B cell (primary cell): ENCODE data around the gene LPIN3. TPM values are rescaled to one million over a fixed set of nuclear protein-coding genes. Genes with fewer than 3 reads are reported as not detected.

Experiments used
- ATAC-seq: fragments of 200-7000 bp; cut with Tn5 transposase; one replicate; pipeline ENCODE4 v1.10.0; 2021; ENCODE audit warnings: low read depth, mild to moderate bottlenecking, moderate number of reproducible peaks, moderate library complexity
- CTCF ChIA-PET: fragments of 350-600 bp; sonication (Branson Sonifier 250); formaldehyde crosslinking; loops from one replicate; lab custom pipeline; 2021; ENCODE audit warnings: antibody characterized with exemption, inconsistent platforms; lab: Charles Lee
- POLR2A ChIA-PET: fragments of 350-600 bp; sonication (Branson Sonifier 250); formaldehyde crosslinking; loops from one replicate; lab custom pipeline; 2021; ENCODE audit warnings: antibody characterized with exemption; lab: Charles Lee
- DNase-seq: peaks from one replicate; pipeline ENCODE4 v3.0.0; 2013
- H2AFZ ChIP-seq: 2 replicates; pipeline ENCODE4 v1.6.1; 2012; ENCODE audit warnings: mild to moderate bottlenecking, low read depth, low read length; ENCODE audit not compliant: insufficient read depth, poor library complexity, severe bottlenecking
- H3K27ac ChIP-seq, 2 donors: 1 replicate in 1 of 2; 2 replicates in 1 of 2; pipeline ENCODE4 v1.5.1; 2012 to 2013; ENCODE audit warnings: low read length in 2 of 2, mild to moderate bottlenecking in 2 of 2, moderate library complexity in 1 of 2
- H3K27me3 ChIP-seq, 4 experiments: fragments of 200-600 bp in 1 of 4; sonication (generic) in 1 of 4; replicated peaks in 1 of 4; 1 replicate in 2 of 4; 2 replicates in 2 of 4; pipeline versions ENCODE4 v1.6.1 to v1.7.0; 2013 to 2016; ENCODE audit warnings: low read length in 3 of 4, mild to moderate bottlenecking in 2 of 4, mixed read lengths in 1 of 4, moderate library complexity in 1 of 4; ENCODE audit not compliant: insufficient read depth in 4 of 4, control insufficient read depth in 3 of 4; ENCODE audit errors: control extremely low read depth in 1 of 4
- H3K36me3 ChIP-seq, 2 experiments: replicated peaks in 1 of 2; 1 replicate in 1 of 2; 2 replicates in 1 of 2; pipeline versions ENCODE4 v1.6.1 to v1.7.1; 2013; ENCODE audit warnings: low read length in 1 of 2; ENCODE audit not compliant: insufficient read depth in 2 of 2, control insufficient read depth in 1 of 2; ENCODE audit errors: control extremely low read depth in 1 of 2, extremely low read depth in 1 of 2
- H3K4me1 ChIP-seq, 2 donors: fragments of 200-600 bp in 1 of 2; sonication (generic) in 1 of 2; 1 replicate in 1 of 2; 2 replicates in 1 of 2; pipeline versions ENCODE4 v1.5.1 to v1.6.1; 2013 to 2017; ENCODE audit warnings: low read length in 2 of 2; ENCODE audit not compliant: control insufficient read depth in 2 of 2, insufficient read depth in 2 of 2
- H3K4me2 ChIP-seq: replicated peaks from 2 replicates; pipeline ENCODE3; 2012; ENCODE audit warnings: mild to moderate bottlenecking, low read depth, low read length; ENCODE audit not compliant: poor library complexity, severe bottlenecking
- H3K4me3 ChIP-seq, 5 experiments: fragments of 200-600 bp in 1 of 5; sonication (generic) in 1 of 5; 1 replicate in 3 of 5; 2 replicates in 2 of 5; pipeline versions ENCODE4 v1.5.1 to v1.7.0; 2011 to 2016; ENCODE audit warnings: low read length in 4 of 5, mild to moderate bottlenecking in 4 of 5, low read depth in 2 of 5, control low read depth in 1 of 5, moderate library complexity in 1 of 5; ENCODE audit not compliant: insufficient read depth in 1 of 5; ENCODE audit errors: control extremely low read depth in 1 of 5, extremely low read depth in 1 of 5
- H3K79me2 ChIP-seq: fragments of 200-600 bp; sonication (generic); one replicate; pipeline ENCODE4 v1.6.0; 2016; ENCODE audit warnings: low read length; ENCODE audit not compliant: control insufficient read depth, insufficient read depth
- H3K9ac ChIP-seq: fragments of 200-600 bp; sonication (generic); 2 replicates; pipeline ENCODE4 v1.6.1; 2017; ENCODE audit warnings: mild to moderate bottlenecking, low read length, moderate library complexity
- H3K9me3 ChIP-seq, 3 donors: one replicate each; pipeline versions ENCODE4 v1.6.1 to v1.7.1; 2013; ENCODE audit warnings: low read length in 2 of 3; ENCODE audit not compliant: control insufficient read depth in 2 of 3, insufficient read depth in 1 of 3; ENCODE audit errors: control extremely low read depth in 1 of 3
- H4K20me1 ChIP-seq: 2 replicates; pipeline ENCODE4 v1.6.0; 2012; ENCODE audit warnings: mild to moderate bottlenecking, low read length; ENCODE audit not compliant: insufficient read depth, control insufficient read depth, poor library complexity, severe bottlenecking
- H3K27ac Mint-ChIP-seq: one replicate; pipeline ENCODE4 v1.8.0; 2021; ENCODE audit warnings: mixed read lengths
- H3K27me3 Mint-ChIP-seq: one replicate; pipeline ENCODE4 v1.8.0; 2021; ENCODE audit warnings: mixed read lengths
- H3K4me1 Mint-ChIP-seq: one replicate; pipeline ENCODE4 v1.8.0; 2021; ENCODE audit warnings: mixed read lengths
- H3K4me3 Mint-ChIP-seq: one replicate; pipeline ENCODE4 v1.8.0; 2021; ENCODE audit warnings: mixed read lengths
- H3K9me3 Mint-ChIP-seq: one replicate; pipeline ENCODE4 v1.8.0; 2022; ENCODE audit warnings: mixed read lengths; ENCODE audit not compliant: insufficient read depth
- EZH2 ChIP-seq: IDR thresholded peaks from 2 replicates; pipeline ENCODE4 v1.6.1; 2012; ENCODE audit warnings: borderline replicate concordance, low read depth, mild to moderate bottlenecking, moderate library complexity, low read length; ENCODE audit not compliant: insufficient read depth, poor library complexity, severe bottlenecking
- WGBS: methylation state at CpG from one replicate; pipeline ENCODE4 v1.1.5; 2013; ENCODE audit warnings: missing lambda C conversion rate; ENCODE audit not compliant: insufficient coverage; 5-methylcytosine and 5-hydroxymethylcytosine counted together
- intact Hi-C: fragments of 100-400 bp; cut with micrococcal nuclease; formaldehyde crosslinking; loops from one replicate; pipeline ENCODE4 v1.10.0; 2022
- polyA plus RNA-seq: library from polyadenylated mRNA; depleted of rRNA; stranded (reverse); fragments of >200 nt; gene quantifications from 2 replicates; pipeline ENCODE4 v1.2.3, GENCODE V29; 2012
- total RNA-seq, 2 donors: library from RNA; stranded (reverse); fragments of 120-200 nt in 1 of 2; gene quantifications; 1 replicate in 1 of 2; 2 replicates in 1 of 2; pipeline versions ENCODE4 v1.2.3 to v1.2.4, GENCODE V29; 2013 to 2022
- TF ChIP-seq, protein P1 (sequence below): fragments of 200-600 bp; IDR thresholded peaks from one replicate; pipeline ENCODE4 v1.8.0; 2022; ENCODE audit warnings: antibody characterized with exemption, mild to moderate bottlenecking

Gene LPIN3
- total and polyA plus RNA-seq, 2 donors (not counting 1 experiment from before 2014, with no cell fraction given) = 0.84 to 1.2 TPM

DNA sequence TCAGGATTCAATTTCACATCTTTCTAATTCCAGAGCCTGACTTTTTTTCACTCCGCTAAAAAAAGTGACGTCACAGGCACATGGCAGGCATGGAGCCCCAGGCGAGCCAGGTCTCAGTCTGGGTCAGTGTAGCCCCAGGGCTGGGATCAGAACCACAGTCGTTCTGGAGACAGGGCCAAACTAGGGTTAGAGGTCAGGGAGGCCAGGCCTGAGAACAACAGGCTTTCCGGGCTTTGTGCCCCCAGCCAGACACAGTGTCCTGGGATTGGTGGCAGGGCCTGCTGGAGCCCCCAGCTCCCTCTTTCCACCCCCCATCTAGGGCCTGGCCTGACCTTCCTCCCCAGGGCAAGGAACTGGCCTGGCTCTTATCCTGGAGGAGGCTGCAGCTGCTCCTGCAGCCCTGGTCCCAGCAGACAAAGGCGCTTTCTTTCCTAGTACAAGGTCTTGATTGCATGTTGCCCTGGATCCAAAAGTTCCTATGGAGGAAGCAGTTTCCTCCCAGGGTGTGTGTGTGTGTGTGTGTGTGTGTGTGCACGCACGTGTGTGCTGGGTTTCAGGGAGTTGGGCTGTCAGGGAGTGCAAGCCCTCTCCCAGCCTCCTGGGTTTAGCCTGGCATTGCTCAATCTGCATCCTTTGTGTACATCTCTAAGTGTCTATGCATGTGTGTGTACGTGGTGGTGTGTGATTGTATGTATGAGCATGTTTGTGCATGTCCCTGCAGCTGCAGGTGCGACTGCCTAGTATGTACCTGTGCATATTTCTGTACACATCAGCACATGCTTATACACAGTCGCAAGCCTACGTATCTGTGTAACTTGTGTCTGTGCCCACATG is 52.5 kb downstream of the LPIN3 start:
- no peak overlapping the region for H2AFZ ChIP-seq
- DNase-seq (no peak), ATAC-seq (no peak)
- no peak overlapping the region for H3K9ac ChIP-seq
- ChIA-PET CTCF (no interaction called here), POLR2A (no interaction called here)
- peaks cover 0 to 8% (median 0%) of the 10 kb centered on the region in 3 donors for H3K9me3 ChIP-seq
- H3K4me3 ChIP-seq = no peak overlapping the region
- H3K4me2 ChIP-seq = no peak overlapping the region
- no peak overlapping the region for H3K27ac ChIP-seq
- H3K4me1 Mint-ChIP-seq = no peaks in the 10 kb centered on the region
- H3K27me3 ChIP-seq = no peaks in the 10 kb centered on the region
- H3K4me1 ChIP-seq = no peaks in the 10 kb centered on the region
- no peaks in the 10 kb centered on the region for H3K36me3 ChIP-seq
- intact Hi-C loops = no loop called here
- no peaks in the 10 kb centered on the region for H3K9me3 Mint-ChIP-seq
- no peaks in the 10 kb centered on the region for H3K79me2 ChIP-seq
- TF ChIP-seq EZH2 = no peak
- TF ChIP-seq, protein P1, sequence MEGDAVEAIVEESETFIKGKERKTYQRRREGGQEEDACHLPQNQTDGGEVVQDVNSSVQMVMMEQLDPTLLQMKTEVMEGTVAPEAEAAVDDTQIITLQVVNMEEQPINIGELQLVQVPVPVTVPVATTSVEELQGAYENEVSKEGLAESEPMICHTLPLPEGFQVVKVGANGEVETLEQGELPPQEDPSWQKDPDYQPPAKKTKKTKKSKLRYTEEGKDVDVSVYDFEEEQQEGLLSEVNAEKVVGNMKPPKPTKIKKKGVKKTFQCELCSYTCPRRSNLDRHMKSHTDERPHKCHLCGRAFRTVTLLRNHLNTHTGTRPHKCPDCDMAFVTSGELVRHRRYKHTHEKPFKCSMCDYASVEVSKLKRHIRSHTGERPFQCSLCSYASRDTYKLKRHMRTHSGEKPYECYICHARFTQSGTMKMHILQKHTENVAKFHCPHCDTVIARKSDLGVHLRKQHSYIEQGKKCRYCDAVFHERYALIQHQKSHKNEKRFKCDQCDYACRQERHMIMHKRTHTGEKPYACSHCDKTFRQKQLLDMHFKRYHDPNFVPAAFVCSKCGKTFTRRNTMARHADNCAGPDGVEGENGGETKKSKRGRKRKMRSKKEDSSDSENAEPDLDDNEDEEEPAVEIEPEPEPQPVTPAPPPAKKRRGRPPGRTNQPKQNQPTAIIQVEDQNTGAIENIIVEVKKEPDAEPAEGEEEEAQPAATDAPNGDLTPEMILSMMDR = no peak
- H3K27me3 Mint-ChIP-seq = peaks cover 9% of the 10 kb centered on the region
- H3K4me3 Mint-ChIP-seq = no peak overlapping the region
- 92% methylated on average over 6 of the region's 12 CpGs for WGBS
- no peaks in the 10 kb centered on the region for H4K20me1 ChIP-seq
- no peak overlapping the region for H3K27ac Mint-ChIP-seq

DNA sequence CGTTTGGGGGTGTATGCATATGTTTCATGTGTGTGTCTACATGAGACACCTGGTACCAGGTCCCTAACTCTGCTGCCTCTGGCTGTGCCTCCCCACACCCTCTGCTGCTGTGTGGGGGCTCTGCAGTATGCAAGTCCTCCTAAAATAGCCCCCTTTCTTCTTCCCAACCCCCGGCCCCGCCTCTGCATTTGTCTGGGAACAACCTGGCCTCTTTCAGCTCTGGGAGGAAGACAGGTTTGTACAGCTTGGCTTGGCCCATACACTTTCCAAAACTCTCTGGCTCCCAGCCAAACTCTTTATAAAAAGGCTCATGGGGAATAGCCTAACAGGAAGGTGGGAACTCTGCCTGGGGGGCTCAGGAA is 53.1 kb downstream of the LPIN3 start:
- H3K4me3 Mint-ChIP-seq = no peak overlapping the region
- ATAC-seq = no peak
- no peaks in the 10 kb centered on the region for H4K20me1 ChIP-seq

More for the DNA sequence above, 53.1 kb downstream of the LPIN3 start:
- no peak for DNase-seq
- intact Hi-C loops = no loop called here
- no peak overlapping the region for H3K4me3 ChIP-seq
- H3K9ac ChIP-seq = no peak overlapping the region
- no peaks in the 10 kb centered on the region for H3K4me1 ChIP-seq
- peaks cover 0 to 8% (median 0%) of the 10 kb centered on the region in 3 donors for H3K9me3 ChIP-seq
- H3K79me2 ChIP-seq = no peaks in the 10 kb centered on the region
- no peaks in the 10 kb centered on the region for H3K36me3 ChIP-seq
- Mint-ChIP-seq H3K27me3 (peaks cover 4% of the 10 kb centered on the region), H3K27ac (no peak overlapping the region), H3K9me3 (no peaks in the 10 kb centered on the region), H3K4me1 (no peaks in the 10 kb centered on the region)
- no peak for TF ChIP-seq EZH2
- TF ChIP-seq, protein P1 = no peak
- CTCF ChIA-PET = no interaction called here
- H3K27me3 ChIP-seq = no peaks in the 10 kb centered on the region
- no peak overlapping the region for H3K4me2 ChIP-seq
- no CpG with 5 or more reads among the region's 3 CpGs for WGBS
- H3K27ac ChIP-seq = no peak overlapping the region
- H2AFZ ChIP-seq = no peak overlapping the region
- POLR2A ChIA-PET = no interaction called here
